Caco-2 (cell line): Measurements from ENCODE around the gene KBTBD13. TPM values are rescaled to one million over a fixed set of nuclear protein-coding genes. Genes with fewer than 3 reads are reported as not detected.

Experiments used
- BruUV-seq: library from RNA; stranded (reverse); fragments of 400-500 nt; replicated peaks from 2 replicates; lab custom pipeline; 2021; lab: Mats Ljungman, UMichigan
- CTCF ChIA-PET: fragments of 300-600 bp; sonication (Branson Sonifier 250); formaldehyde crosslinking; loops from one replicate; lab custom pipeline; 2022; ENCODE audit warnings: antibody characterized with exemption; lab: Charles Lee
- POLR2A ChIA-PET: fragments of 300-600 bp; sonication (Branson Sonifier 250); formaldehyde crosslinking; loops from one replicate; lab custom pipeline; 2022; ENCODE audit warnings: antibody characterized with exemption; lab: Charles Lee
- DNase-seq, 2 experiments: peaks; one replicate each; pipeline versions ENCODE4 v3.0.0 to v3.0.0-alpha.2; 2020 to 2022
- H3K27me3 ChIP-seq: replicated peaks from 2 replicates; pipeline ENCODE4 v1.6.0; 2011; ENCODE audit warnings: low read length; ENCODE audit not compliant: control insufficient read depth, insufficient read depth
- H3K36me3 ChIP-seq: 2 replicates; pipeline ENCODE4 v1.5.1; 2011; ENCODE audit warnings: low read length; ENCODE audit not compliant: control insufficient read depth, insufficient read depth
- H3K4me1 ChIP-seq: fragments of 250-450 bp; sonication (Bioruptor Pico); 2 replicates; pipeline ENCODE4 v1.5.1; 2020; ENCODE audit warnings: mild to moderate bottlenecking
- H3K4me3 ChIP-seq: 2 replicates; pipeline ENCODE4 v1.5.1; 2011; ENCODE audit warnings: low read depth, mild to moderate bottlenecking, control low read depth, low read length
- H3K9me3 ChIP-seq: fragments of 250-450 bp; sonication (Bioruptor Pico); 2 replicates; pipeline ENCODE4 v1.5.1; 2020; ENCODE audit warnings: mild to moderate bottlenecking, moderate library complexity
- H3K27ac Mint-ChIP-seq: one replicate; pipeline ENCODE4 v1.8.0; 2022; ENCODE audit warnings: mixed read lengths; ENCODE audit not compliant: unreplicated experiment
- H3K27me3 Mint-ChIP-seq: one replicate; pipeline ENCODE4 v1.8.0; 2022; ENCODE audit warnings: mixed read lengths; ENCODE audit not compliant: insufficient read depth, unreplicated experiment
- H3K36me3 Mint-ChIP-seq: one replicate; pipeline ENCODE4 v1.8.0; 2022; ENCODE audit warnings: mild to moderate bottlenecking, mixed read lengths; ENCODE audit not compliant: insufficient read depth, unreplicated experiment
- H3K4me1 Mint-ChIP-seq: one replicate; pipeline ENCODE4 v1.8.0; 2022; ENCODE audit warnings: low read depth, mixed read lengths; ENCODE audit not compliant: unreplicated experiment
- H3K4me3 Mint-ChIP-seq: one replicate; pipeline ENCODE4 v1.8.0; 2022; ENCODE audit warnings: mild to moderate bottlenecking, moderate library complexity, mixed read lengths; ENCODE audit not compliant: unreplicated experiment
- H3K9me3 Mint-ChIP-seq: one replicate; pipeline ENCODE4 v1.8.0; 2022; ENCODE audit warnings: mixed read lengths; ENCODE audit not compliant: unreplicated experiment
- CTCF ChIP-seq, 2 experiments: fragments of 200-600 bp in 1 of 2; IDR thresholded peaks; 1 replicate in 1 of 2; 2 replicates in 1 of 2; pipeline versions ENCODE4 v1.5.1 to v1.8.0; 2011 to 2022; ENCODE audit warnings: antibody characterized with exemption in 1 of 2, control low read depth in 1 of 2, inconsistent platforms in 1 of 2, low read depth in 1 of 2, low read length in 1 of 2, mild to moderate bottlenecking in 1 of 2, moderate library complexity in 1 of 2; ENCODE audit not compliant: insufficient read depth in 1 of 2, severe bottlenecking in 1 of 2, unreplicated experiment in 1 of 2
- intact Hi-C: fragments of 100-400 bp; cut with micrococcal nuclease; formaldehyde crosslinking; loops from one replicate; pipeline ENCODE4 v1.10.0; 2022; ENCODE audit not compliant: unreplicated experiment
- total RNA-seq: library from RNA; stranded (reverse); gene quantifications from 2 replicates; pipeline ENCODE4 v1.2.3, GENCODE V29; 2022

Gene KBTBD13
- total RNA-seq, 1 experiment from 2014 or later = not detected

GRCh38 chr15:65100442-65100841, 23.9 kb downstream of the KBTBD13 start:
- Histone ChIP-seq H3K4me1 (peaks cover 4% of the 10 kb centered on the region), H3K27me3 (no peaks in the 10 kb centered on the region), H3K36me3 (no peaks in the 10 kb centered on the region; the same call in 1 of the 2 replicates), H3K4me3 (no peak overlapping the region), H3K9me3 (no peaks in the 10 kb centered on the region)
- intact Hi-C loops = no loop called here
- Mint-ChIP-seq H3K36me3 (peaks cover 25% of the 10 kb centered on the region), H3K4me3 (no peak overlapping the region), H3K4me1 (peaks cover 7% of the 10 kb centered on the region), H3K9me3 (no peaks in the 10 kb centered on the region), H3K27ac (no peak overlapping the region), H3K27me3 (no peaks in the 10 kb centered on the region)
- ChIA-PET CTCF (interaction anchor here (1.5 to 1.6 kb wide), 2 partner anchors 10 to 56 kb away, joined by 8 to 12 read pairs; partner anchors contain the start of gene SLC51B), POLR2A (interaction anchor here (1.8 kb wide), 1 partner anchor 11 kb away, joined by 4 read pairs; no protein-coding TSS in a partner anchor)
- no peak for TF ChIP-seq CTCF (IDR thresholded peaks at IDR 0.05; ENCODE audit: insufficient read depth in 1 of 2, low read depth in 1 of 2, low read length in 1 of 2, severe bottlenecking in 1 of 2, unreplicated experiment in 1 of 2)
- no peak for DNase-seq
- BruUV-seq = no TSS peak

DNA sequence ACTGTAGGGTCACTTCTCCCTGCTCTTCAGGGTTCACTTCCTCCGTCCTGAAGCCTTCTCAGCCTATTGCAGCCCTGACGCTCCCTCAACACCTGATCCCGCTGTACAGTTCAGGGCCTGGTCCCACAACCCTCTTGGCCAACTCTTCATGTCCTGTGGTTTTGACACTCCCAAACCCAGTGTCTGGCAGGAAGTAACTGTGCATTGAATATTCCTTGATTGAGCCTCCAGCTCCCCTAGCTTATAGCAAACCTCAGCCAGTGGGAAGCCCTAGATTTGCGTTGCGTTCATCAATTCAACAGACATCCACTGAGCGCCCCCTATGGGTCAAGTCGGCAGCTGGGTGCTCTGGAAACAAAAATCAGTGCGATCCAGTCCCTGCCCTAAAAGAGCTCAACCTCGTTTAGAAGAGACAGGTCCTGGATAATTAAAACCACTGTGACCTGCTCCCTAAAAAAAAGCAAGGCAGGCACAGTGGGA, 24.9 kb downstream of the KBTBD13 start:
- DNase-seq = peak; percentile 66 to 81
- H3K27me3 ChIP-seq = no peaks in the 10 kb centered on the region
- Mint-ChIP-seq H3K4me3 (no peak overlapping the region), H3K4me1 (peaks cover 6% of the 10 kb centered on the region), H3K36me3 (peaks cover 28% of the 10 kb centered on the region), H3K27ac (peak overlapping the region; percentile 9), H3K27me3 (no peaks in the 10 kb centered on the region), H3K9me3 (no peaks in the 10 kb centered on the region)
- no TSS peak for BruUV-seq
- H3K36me3 ChIP-seq = no peaks in the 10 kb centered on the region; the same call in 1 of the 2 replicates
- H3K4me3 ChIP-seq = no peak overlapping the region
- peak; percentile 74 to 84 for TF ChIP-seq CTCF (IDR thresholded peaks at IDR 0.05; ENCODE audit: insufficient read depth in 1 of 2, low read depth in 1 of 2, low read length in 1 of 2, severe bottlenecking in 1 of 2, unreplicated experiment in 1 of 2)
- no peaks in the 10 kb centered on the region for H3K4me1 ChIP-seq
- H3K9me3 ChIP-seq = no peaks in the 10 kb centered on the region
- intact Hi-C loops = loop anchor here (1.0 kb wide), 3 partner anchors 15 to 68 kb away; no protein-coding TSS in a partner anchor
- ChIA-PET CTCF (interaction anchor here (0.5 to 3.1 kb wide), 23 partner anchors 9 to 1495 kb away, joined by 3 to 65 read pairs (median 7); partner anchors contain the start of genes CLPX, SLC51B and UBAP1L), POLR2A (interaction anchor here (0.5 to 1.8 kb wide), 4 partner anchors 12 to 105 kb away, joined by 3 to 6 read pairs (median 4); no protein-coding TSS in a partner anchor)

DNA sequence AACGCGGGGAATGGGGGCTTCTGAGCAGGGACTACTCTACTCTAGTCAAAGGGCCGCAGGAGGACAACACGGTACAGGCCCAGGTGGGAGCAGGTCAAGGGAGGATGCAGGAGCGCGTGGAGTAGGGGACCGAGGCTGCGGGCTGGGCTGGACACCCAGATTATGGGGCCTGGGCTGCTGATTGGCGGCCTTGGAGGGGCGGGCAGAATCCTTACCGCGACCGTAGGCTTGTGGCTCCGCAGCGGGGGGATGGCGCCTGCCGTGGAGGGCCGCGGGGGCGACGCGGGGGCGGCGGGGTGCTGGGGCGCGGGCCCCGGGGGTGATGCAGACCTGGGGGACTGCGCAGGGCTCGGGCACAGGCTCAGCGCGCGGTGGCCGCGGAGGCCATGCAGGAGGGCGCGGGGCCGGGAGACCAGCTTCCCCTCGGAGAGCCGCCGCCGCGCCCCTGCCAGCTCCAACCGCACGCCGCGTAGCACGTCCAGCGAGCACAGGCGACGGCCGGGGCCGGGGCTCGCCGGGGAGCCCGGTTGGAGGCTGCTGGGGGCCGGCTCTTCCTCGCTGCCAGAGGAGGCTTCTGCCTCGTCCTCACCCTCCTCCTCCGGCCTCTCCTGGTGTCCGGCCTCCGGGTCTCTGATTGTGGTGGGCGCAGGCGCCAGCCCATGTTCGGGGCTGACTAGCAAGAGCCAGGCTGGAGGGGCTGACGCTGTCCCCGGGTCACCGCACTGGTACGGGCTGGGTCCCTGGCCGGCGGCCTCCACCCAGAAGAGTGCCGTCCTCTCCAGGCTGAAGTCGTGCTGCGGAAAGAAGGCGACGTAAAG, 25.6 kb downstream of the KBTBD13 start:
- CTCF ChIA-PET = interaction anchor here (0.5 to 3.1 kb wide), 22 partner anchors 8 to 1494 kb away, joined by 3 to 65 read pairs (median 7); partner anchors contain the start of genes CLPX, SLC51B and UBAP1L

More for the DNA sequence above, 25.6 kb downstream of the KBTBD13 start:
- H3K27me3 ChIP-seq = no peaks in the 10 kb centered on the region
- POLR2A ChIA-PET = interaction anchor here (0.6 to 1.8 kb wide), 3 partner anchors 13 to 105 kb away, joined by 3 to 4 read pairs (median 4); no protein-coding TSS in a partner anchor
- no TSS peak for BruUV-seq
- H3K27ac Mint-ChIP-seq = peak overlapping the region; percentile 9
- H3K4me1 ChIP-seq = no peaks in the 10 kb centered on the region
- DNase-seq = no peak
- no peak overlapping the region for H3K4me3 ChIP-seq
- intact Hi-C loops = loop anchor here (1.0 kb wide), 3 partner anchors 16 to 69 kb away; no protein-coding TSS in a partner anchor
- peaks cover 6% of the 10 kb centered on the region for H3K4me1 Mint-ChIP-seq
- H3K36me3 Mint-ChIP-seq = peaks cover 28% of the 10 kb centered on the region
- H3K9me3 ChIP-seq = no peaks in the 10 kb centered on the region
- no peaks in the 10 kb centered on the region; the same call in 1 of the 2 replicates for H3K36me3 ChIP-seq
- H3K9me3 Mint-ChIP-seq = no peaks in the 10 kb centered on the region
- no peak overlapping the region for H3K4me3 Mint-ChIP-seq
- H3K27me3 Mint-ChIP-seq = no peaks in the 10 kb centered on the region
- peak in 1 of 2 experiments; percentile 2 for TF ChIP-seq CTCF (IDR thresholded peaks at IDR 0.05; ENCODE audit: insufficient read depth in 1 of 2, low read depth in 1 of 2, low read length in 1 of 2, severe bottlenecking in 1 of 2, unreplicated experiment in 1 of 2)
